HG02870 (cell line): Measurements from ENCODE around the gene ANAPC15.
A peak's percentile ranks its signal among the peaks of the same experiment; 100 is the strongest.

Experiments used
- ATAC-seq: cut with Tn5 transposase; IDR thresholded peaks from one replicate; pipeline ENCODE4 v1.9.1; 2021; ENCODE audit warnings: mild to moderate bottlenecking, moderate library complexity; ENCODE audit not compliant: unreplicated experiment

Gene ANAPC15

GRCh38 chr11:72127923-72128322, 15.4 kb upstream of the ANAPC15 start:
- no peak for ATAC-seq

GRCh38 chr11:72125956-72126355, 13.5 kb upstream of the ANAPC15 start:
- ATAC-seq, result no peak

DNA sequence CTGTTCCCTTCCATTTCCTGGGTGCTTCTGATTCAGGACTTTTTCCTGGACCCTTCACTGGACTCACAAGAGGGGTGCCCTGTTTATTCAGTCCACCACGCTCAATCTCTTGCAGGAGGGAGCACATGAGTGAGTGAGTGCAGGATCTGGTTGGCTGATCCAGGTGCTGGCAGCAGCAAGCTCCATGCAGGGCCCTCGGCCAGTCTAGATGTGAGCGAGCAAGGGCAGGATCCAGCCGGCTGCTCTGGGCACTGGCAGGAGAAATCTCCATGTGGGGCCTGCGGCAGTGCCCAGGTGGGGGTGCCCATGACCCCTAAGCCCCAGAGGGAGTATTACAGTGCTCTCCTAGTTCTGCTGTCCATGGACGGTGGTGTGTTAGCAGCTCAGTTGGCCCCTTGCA, 11.6 kb upstream of the ANAPC15 start:
- no peak for ATAC-seq

GRCh38 chr11:72123117-72123653, 10.7 kb upstream of the ANAPC15 start:
- ATAC-seq, result no peak

DNA sequence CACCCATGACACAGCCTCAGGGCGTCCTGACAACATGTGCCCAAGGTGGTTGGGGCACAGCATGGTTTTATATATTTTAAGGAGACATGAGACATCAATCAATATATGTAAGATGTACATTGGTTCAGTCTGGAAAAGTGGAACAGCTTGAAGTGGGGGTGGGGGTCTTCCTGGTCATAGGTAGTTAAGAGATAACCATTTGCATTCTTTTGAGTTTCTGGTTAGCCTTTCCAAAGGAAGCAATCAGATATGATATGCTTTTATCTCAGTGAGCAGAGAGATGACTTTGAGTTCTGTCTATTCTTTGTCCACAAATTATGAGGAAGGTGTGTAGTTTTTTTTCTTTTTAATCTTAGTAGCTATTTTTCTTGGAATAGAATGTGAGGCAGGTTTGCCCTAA, 10.1 kb upstream of the ANAPC15 start:
- no peak for ATAC-seq

- no peak for ATAC-seq
These were observed 8.4 kb upstream of the ANAPC15 start for GRCh38 chr11:72120930-72121329.

- ATAC-seq, result no peak
These were observed 6.7 kb upstream of the ANAPC15 start for GRCh38 chr11:72119198-72119597.

DNA sequence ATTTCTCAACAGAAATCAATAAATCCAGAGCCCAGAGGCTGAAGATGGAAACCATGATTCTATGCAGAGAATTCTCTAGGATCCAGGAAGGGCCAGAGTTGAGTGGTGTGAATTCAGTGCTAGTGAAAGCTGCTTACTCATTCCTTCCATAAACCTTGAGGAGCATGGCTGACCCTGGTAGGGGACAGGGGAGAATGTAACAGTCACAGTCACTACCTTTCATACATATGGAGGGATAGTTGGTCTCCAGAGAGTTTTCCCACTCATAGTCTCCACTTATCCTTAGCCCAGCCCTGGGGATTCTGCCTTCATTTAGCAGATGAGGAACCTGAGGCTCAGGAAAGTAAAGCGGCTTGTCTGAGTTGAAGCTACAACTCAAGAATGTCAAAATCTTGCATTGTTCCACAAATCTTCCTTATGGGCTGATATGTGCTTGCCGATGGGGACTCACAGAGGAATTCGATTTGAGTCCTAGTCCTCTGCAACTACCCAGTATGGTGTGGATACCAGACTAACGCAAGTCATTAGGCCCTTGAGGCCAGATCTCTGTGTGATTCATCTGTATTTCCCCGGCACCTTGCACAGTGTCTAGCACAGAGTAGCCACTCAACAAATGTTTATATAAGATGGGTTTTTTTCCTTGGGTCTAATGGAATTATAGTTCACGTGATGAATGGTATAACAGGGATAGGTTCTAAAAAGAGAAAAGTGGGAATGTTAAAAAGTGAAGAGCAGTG, 3.7 kb upstream of the ANAPC15 start:
- ATAC-seq, result no peak

GRCh38 chr11:72114570-72114969, 2.1 kb upstream of the ANAPC15 start:
- no peak for ATAC-seq

- ATAC-seq, result no peak
These were observed 698 bp upstream of the ANAPC15 start for GRCh38 chr11:72112978-72113808.

DNA sequence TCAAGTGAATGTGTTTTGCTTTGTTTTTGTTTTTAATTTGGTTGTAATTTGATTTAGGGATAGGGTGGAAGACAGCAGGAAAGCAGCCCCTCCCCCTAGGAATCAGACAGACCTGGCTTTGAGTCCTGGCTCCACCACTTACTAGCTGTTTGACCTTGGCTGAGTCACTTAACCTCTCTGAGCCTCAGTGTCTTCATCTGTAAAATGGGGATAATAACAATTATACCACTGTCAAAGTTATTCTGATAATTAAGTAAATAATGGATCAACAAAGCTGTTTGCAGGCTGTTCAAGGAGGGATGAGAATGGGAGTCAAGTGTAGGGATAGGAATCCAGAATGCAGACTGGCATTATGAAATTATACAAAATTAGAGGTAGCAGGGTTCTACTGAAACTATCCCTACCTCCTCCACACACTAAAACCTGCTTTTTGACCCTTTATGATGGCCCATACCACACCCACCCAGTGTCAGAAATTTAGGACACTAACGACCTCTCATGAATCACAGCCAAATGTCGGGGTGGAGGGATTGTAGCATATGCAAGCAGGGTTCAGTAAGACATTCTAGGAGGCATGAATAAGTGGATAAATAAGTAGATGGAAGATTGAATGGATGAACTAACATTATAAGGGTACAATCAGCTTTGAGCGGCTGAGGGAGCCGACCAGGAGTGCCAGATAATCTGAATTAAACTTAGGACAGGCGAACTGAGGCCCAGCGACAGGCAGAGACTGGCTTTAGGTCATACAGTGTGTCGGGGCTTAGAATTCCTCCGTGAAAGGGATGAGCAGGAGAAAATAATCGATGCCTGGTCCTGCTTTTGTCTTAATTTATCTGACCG, 974 bp downstream of the ANAPC15 start:
- no peak for ATAC-seq

- ATAC-seq, result no peak
These were observed 6.6 kb downstream of the ANAPC15 start, which contains the start of gene TOMT for GRCh38 chr11:72105888-72106287. TSS of gene TOMT (plus strand) at chr11:72105924. CDS start at chr11:72105952, 28 bp downstream.

DNA sequence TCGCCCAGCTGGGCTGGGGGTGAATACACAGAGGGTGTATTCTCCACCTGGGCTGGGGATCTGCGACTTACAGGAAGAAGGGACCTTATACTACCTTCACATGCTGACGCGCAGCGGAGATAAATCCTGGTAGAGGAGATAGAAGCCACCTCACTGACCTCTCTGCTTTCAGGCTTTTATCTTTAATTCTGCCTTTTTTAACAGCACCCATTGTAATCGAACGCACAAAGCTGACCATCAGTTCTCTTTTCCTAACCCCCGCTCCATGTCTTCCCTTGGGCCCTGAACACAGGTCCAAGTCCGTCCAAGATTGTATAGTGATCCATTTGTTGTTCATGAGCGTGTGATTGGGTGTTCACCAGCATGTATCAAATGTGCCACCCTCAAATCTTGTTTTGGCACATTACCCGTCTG, 8.7 kb downstream of the ANAPC15 start:
- no peak for ATAC-seq

DNA sequence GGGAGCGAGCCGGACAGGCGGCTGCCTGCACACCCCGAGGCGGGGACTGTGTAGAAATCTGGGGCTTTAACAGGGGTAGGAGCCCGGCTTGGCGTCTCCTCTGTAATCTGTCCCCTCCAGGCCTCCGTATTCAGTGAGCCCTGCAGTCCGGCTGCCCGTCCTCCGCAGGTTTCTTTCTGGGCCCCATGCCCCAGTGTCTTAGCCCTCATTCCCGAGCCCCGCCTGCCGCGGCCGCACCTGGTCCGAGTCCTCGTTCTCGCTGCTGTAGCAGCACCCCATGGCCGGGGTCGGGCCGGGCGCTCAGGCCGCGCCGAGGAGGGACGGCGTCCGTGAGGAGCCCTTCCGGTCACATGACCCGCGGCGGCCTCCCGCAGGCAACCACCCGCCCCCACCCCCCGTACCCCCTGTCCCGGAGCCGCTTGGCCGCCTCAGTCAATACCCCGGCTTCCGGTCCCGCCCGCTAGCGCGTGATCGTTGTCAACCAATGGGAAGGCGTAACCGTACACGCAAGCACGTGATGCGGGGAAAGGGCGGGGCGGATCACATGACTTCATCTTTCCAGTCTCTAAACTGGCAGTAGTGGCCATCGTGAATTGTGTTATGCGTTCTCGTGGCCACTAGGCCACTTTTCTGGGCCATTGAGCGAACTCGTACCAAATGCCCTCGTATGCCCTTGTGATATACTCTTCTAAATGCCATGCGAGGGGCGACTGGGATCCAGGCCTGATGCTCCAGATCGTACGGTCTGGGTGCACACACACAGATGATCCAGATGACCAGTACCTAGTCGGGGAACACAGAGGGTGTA, 9.3 kb downstream of the ANAPC15 start, which contains the start of gene LAMTOR1:
LAMTOR1 (minus strand) TSS at position 352 of the 808 bp plus-strand sequence; CDS start at position 279, 73 bp downstream.
- peak; percentile 87 for ATAC-seq

- no peak for ATAC-seq
These were observed 9.9 kb downstream of the ANAPC15 start for GRCh38 chr11:72102631-72102945.

DNA sequence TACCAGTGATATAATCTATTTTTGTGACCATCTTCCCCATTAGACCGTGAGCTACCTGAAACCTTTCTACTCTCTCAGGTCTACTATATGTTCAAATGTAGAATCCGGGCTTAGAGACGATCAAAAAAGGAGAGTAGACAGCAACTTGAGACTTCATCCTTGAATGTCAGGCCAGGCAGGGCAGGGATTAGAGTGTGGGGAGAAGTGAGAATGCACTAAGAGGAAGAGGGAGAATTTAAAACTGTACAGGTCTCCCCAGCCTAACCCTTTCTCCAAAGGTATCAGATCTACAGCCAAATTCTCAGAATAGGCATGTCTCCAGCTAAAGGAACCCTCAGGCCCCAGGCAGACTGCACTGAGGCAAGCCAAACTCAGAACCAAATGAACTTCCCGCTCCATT, 10.3 kb downstream of the ANAPC15 start:
- no peak for ATAC-seq

GRCh38 chr11:72100462-72100861, 12.0 kb downstream of the ANAPC15 start:
- no peak for ATAC-seq

GRCh38 chr11:72100009-72100408, 12.5 kb downstream of the ANAPC15 start:
- ATAC-seq, result no peak

DNA sequence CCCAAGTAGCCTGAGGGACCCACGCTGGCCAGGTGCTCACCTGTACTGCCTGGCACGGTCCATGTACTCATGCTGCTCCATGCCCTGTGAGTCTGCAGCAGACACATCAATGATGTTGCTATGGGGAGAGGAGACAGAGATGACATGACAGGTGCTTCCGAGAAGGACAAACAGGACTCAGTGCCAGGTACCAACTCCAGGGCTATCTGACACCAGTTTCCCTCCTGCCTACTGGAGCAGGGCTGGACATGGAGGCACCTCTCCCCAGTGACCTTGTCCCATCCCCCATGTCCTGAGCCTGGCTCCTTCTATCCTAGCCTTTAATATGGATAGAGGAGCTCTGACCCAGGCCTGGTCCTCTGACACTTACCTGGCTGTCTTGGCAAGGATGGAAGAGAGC, 13.8 kb downstream of the ANAPC15 start:
- no peak for ATAC-seq

DNA sequence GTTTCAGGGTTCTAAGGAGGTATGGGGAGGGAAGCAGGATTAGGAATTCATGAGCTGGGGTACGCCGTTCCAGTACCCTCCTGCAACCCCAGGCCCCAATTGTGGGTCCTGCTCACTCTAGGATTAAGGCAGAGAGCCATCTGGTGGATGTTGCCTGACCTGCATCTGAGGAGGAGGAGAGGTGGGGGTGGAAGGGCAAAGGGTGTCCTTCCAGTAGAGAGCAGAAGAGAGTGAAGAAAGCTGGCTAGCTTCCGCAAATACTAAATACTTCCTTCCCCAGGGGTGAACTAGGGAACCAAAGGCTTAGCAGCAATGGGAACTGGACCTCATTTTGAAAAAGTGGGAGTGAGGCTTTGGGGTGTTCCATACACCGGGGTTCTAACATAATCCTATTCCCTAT, 21.2 kb downstream of the ANAPC15 start:
- no peak for ATAC-seq
